Skeletal muscle tissue (tissue), 4 donors: Measurements from ENCODE around the gene PVRIG. TPM values are rescaled to one million over a fixed set of nuclear protein-coding genes. Genes with fewer than 3 reads are reported as not detected.
A peak's percentile ranks its signal among the peaks of the same experiment; 100 is the strongest.
"Not testable (repeated sequence)": the region's sequence is repeated elsewhere in the genome, so short reads cannot be mapped to it uniquely, and the experiment has no call there.

Experiments
- H3K27ac ChIP-seq: one replicate; pipeline ENCODE4 v1.7.0; 2013; ENCODE audit warnings: mild to moderate bottlenecking, low read depth, low read length, inconsistent platforms
- H3K27me3 ChIP-seq, 3 donors: one replicate each; pipeline ENCODE4 v1.7.0; 2013; ENCODE audit warnings: low read length in 3 of 3; ENCODE audit not compliant: control insufficient read depth in 3 of 3, insufficient read depth in 3 of 3
- H3K36me3 ChIP-seq, 3 donors: one replicate each; pipeline ENCODE4 v1.7.0; 2013; ENCODE audit warnings: low read length in 3 of 3; ENCODE audit not compliant: control insufficient read depth in 3 of 3, insufficient read depth in 3 of 3
- H3K4me1 ChIP-seq, 3 donors: one replicate each; pipeline ENCODE4 v1.7.0; 2013; ENCODE audit warnings: low read length in 3 of 3, mild to moderate bottlenecking in 3 of 3; ENCODE audit not compliant: control insufficient read depth in 3 of 3, insufficient read depth in 3 of 3
- H3K4me3 ChIP-seq, 3 donors: one replicate each; pipeline ENCODE4 v1.7.0; 2013; ENCODE audit warnings: low read length in 3 of 3
- H3K9ac ChIP-seq, 3 donors: one replicate each; pipeline ENCODE4 v1.7.0; 2013; ENCODE audit warnings: low read length in 3 of 3, mild to moderate bottlenecking in 3 of 3, moderate library complexity in 2 of 3, low read depth in 1 of 3
- H3K9me3 ChIP-seq, 3 donors: one replicate each; pipeline ENCODE4 v1.7.0; 2013; ENCODE audit warnings: low read length in 3 of 3; ENCODE audit not compliant: control insufficient read depth in 3 of 3
- total RNA-seq: library from RNA; depleted of rRNA; stranded (reverse); fragments of >200 nt; gene quantifications from one replicate; pipeline ENCODE4 v1.2.3, GENCODE V29; 2014
- donor health status: Osteomylitis.

Gene PVRIG
- total RNA-seq, 1 donor from 2014 or later = not detected

GRCh38 chr7:100247152-100247757, 27.5 kb downstream of the PVRIG start:
- Histone ChIP-seq H3K4me1 (peaks cover 25 to 61% (median 44%) of the 10 kb centered on the region in 3 donors), H3K9me3 (no peaks in the 10 kb centered on the region), H3K27ac (peak overlapping the region; percentile 98), H3K4me3 (no peak overlapping the region), H3K27me3 (no peaks in the 10 kb centered on the region), H3K9ac (peak overlapping the region in 1 of 3 donors; percentile 68), H3K36me3 (no peaks in the 10 kb centered on the region)

GRCh38 chr7:100248483-100248882, 28.7 kb downstream of the PVRIG start:
- Histone ChIP-seq H3K4me3 (peak overlapping the region in 1 of 3 donors; percentile 35), H3K4me1 (peaks cover 25 to 56% (median 42%) of the 10 kb centered on the region in 3 donors), H3K27me3 (no peaks in the 10 kb centered on the region), H3K9ac (peak overlapping the region; percentile 59 to 73 (median 65)), H3K27ac (peak overlapping the region; percentile 98), H3K36me3 (no peaks in the 10 kb centered on the region), H3K9me3 (no peaks in the 10 kb centered on the region)

- Histone ChIP-seq H3K4me1 (peaks cover 0 to 7% (median 3%) of the 10 kb centered on the region in 3 donors), H3K9me3 (no peaks in the 10 kb centered on the region), H3K36me3 (peaks cover 0 to 1% (median 0%) of the 10 kb centered on the region in 3 donors), H3K27me3 (no peaks in the 10 kb centered on the region), H3K4me3 (no peak overlapping the region), H3K9ac (no peak overlapping the region), H3K27ac (no peak overlapping the region)
Measured at GRCh38 chr7:100257017-100257416, 37.3 kb downstream of the PVRIG start.

- not testable (repeated sequence) for H3K36me3 ChIP-seq, H3K4me1 ChIP-seq, H3K9ac ChIP-seq, H3K27me3 ChIP-seq, H3K27ac ChIP-seq, H3K9me3 ChIP-seq, H3K4me3 ChIP-seq
Measured at GRCh38 chr7:100259984-100260383, 40.2 kb downstream of the PVRIG start.

GRCh38 chr7:100262896-100263295, 43.1 kb downstream of the PVRIG start:
- H3K9me3 ChIP-seq, H3K27me3 ChIP-seq, H3K27ac ChIP-seq, H3K4me3 ChIP-seq, H3K9ac ChIP-seq, H3K36me3 ChIP-seq: not testable (repeated sequence)
- peaks cover 14 to 27% (median 21%) of the 10 kb centered on the region in 3 donors for H3K4me1 ChIP-seq

GRCh38 chr7:100264223-100264622, 44.5 kb downstream of the PVRIG start:
- H3K27me3 ChIP-seq, H3K4me3 ChIP-seq, H3K36me3 ChIP-seq, H3K9ac ChIP-seq, H3K9me3 ChIP-seq: not testable (repeated sequence)
- H3K4me1 ChIP-seq = peaks cover 14 to 39% (median 28%) of the 10 kb centered on the region in 3 donors
- H3K27ac ChIP-seq = peak overlapping the region; percentile 12

GRCh38 chr7:100264669-100265165, 45.0 kb downstream of the PVRIG start:
- H3K9me3 ChIP-seq, H3K36me3 ChIP-seq, H3K4me3 ChIP-seq, H3K27me3 ChIP-seq, H3K9ac ChIP-seq: not testable (repeated sequence)
- Histone ChIP-seq H3K27ac (peak overlapping the region; percentile 12), H3K4me1 (peaks cover 18 to 44% (median 31%) of the 10 kb centered on the region in 3 donors)

- not testable (repeated sequence) for H3K27me3 ChIP-seq, H3K9me3 ChIP-seq, H3K36me3 ChIP-seq, H3K4me3 ChIP-seq, H3K9ac ChIP-seq
- Histone ChIP-seq H3K4me1 (peaks cover 21 to 44% (median 31%) of the 10 kb centered on the region in 3 donors), H3K27ac (peak overlapping the region; percentile 36)
Measured at GRCh38 chr7:100265851-100266250, 46.1 kb downstream of the PVRIG start.

GRCh38 chr7:100266576-100267354, 47.0 kb downstream of the PVRIG start:
- H3K9ac ChIP-seq = peak overlapping the region in 2 of 3 donors; percentile 51 to 62
- peak overlapping the region; percentile 36 for H3K27ac ChIP-seq
- no peaks in the 10 kb centered on the region for H3K9me3 ChIP-seq
- peak overlapping the region in 1 of 3 donors; percentile 22 for H3K4me3 ChIP-seq
- H3K4me1 ChIP-seq = peaks cover 21 to 44% (median 31%) of the 10 kb centered on the region in 3 donors
- peaks cover 0 to 6% (median 3%) of the 10 kb centered on the region in 3 donors for H3K36me3 ChIP-seq
- H3K27me3 ChIP-seq = no peaks in the 10 kb centered on the region

GRCh38 chr7:100267648-100268047, 47.9 kb downstream of the PVRIG start:
- Histone ChIP-seq H3K27me3 (no peaks in the 10 kb centered on the region), H3K27ac (no peak overlapping the region), H3K36me3 (peaks cover 0 to 6% (median 3%) of the 10 kb centered on the region in 3 donors), H3K9me3 (no peaks in the 10 kb centered on the region), H3K4me1 (peaks cover 21 to 44% (median 31%) of the 10 kb centered on the region in 3 donors), H3K9ac (no peak overlapping the region), H3K4me3 (no peak overlapping the region)
